SK-N-SH (cell line): Measurements from ENCODE around the gene PARD3B. TPM values are rescaled to one million over a fixed set of nuclear protein-coding genes. Genes with fewer than 3 reads are reported as not detected.

Source experiments
- CTCF ChIA-PET: fragments of 300-600, 350-600 bp; formaldehyde crosslinking; extraction: SDS; loops from one replicate; lab custom pipeline; 2021; lab: Yijun Ruan, JAX
- POLR2A ChIA-PET: fragments of 350-600 bp; sonication (Branson Sonifier 250); formaldehyde crosslinking; extraction: SDS; loops from one replicate; lab custom pipeline; 2020; ENCODE audit warnings: antibody characterized with exemption, inconsistent platforms; lab: Yijun Ruan, JAX
- DNase-seq: peaks from one replicate; pipeline ENCODE4 v3.0.0; 2012
- H2AFZ ChIP-seq: fragments of 200-600 bp; sonication (generic); 2 replicates; pipeline ENCODE4 v1.8.1; 2016; ENCODE audit warnings: antibody characterized with exemption, mild to moderate bottlenecking, low read depth
- H3F3A ChIP-seq: fragments of 200-600 bp; sonication (generic); replicated peaks from 2 replicates; pipeline ENCODE3; 2016; ENCODE audit warnings: antibody characterized with exemption, mild to moderate bottlenecking; ENCODE audit not compliant: insufficient read depth
- H3K27ac ChIP-seq, 2 experiments: fragments of 200-500 bp in 1 of 2; fragments of 200-600 bp in 1 of 2; sonication (Bioruptor generic) in 1 of 2; sonication (generic), shearing (Covaris generic) in 1 of 2; 2 replicates each; pipeline versions ENCODE4 v1.5.1 to v1.6.1; 2014 to 2016; ENCODE audit warnings: low read depth in 2 of 2, inconsistent platforms in 1 of 2, low read length in 1 of 2, mild to moderate bottlenecking in 1 of 2, mixed read lengths in 1 of 2
- H3K27me3 ChIP-seq: fragments of 200-600 bp; sonication (generic), shearing (Covaris generic); 2 replicates; pipeline ENCODE4 v1.6.1; 2016; ENCODE audit warnings: mixed run types; ENCODE audit not compliant: insufficient read depth
- H3K36me3 ChIP-seq, 2 experiments: fragments of 200-500 bp in 1 of 2; fragments of 200-600 bp in 1 of 2; sonication (Bioruptor generic) in 1 of 2; sonication (generic) in 1 of 2; replicated peaks in 1 of 2; 2 replicates each; pipeline versions ENCODE3 to v1.5.1; 2014 to 2016; ENCODE audit warnings: low read length in 1 of 2, mild to moderate bottlenecking in 1 of 2; ENCODE audit not compliant: insufficient read depth in 2 of 2, control insufficient read depth in 1 of 2
- H3K4me1 ChIP-seq, 2 experiments: fragments of 200-500 bp in 1 of 2; fragments of 200-600 bp in 1 of 2; sonication (Bioruptor generic) in 1 of 2; sonication (generic), shearing (Covaris generic) in 1 of 2; 2 replicates each; pipeline versions ENCODE4 v1.5.1 to v1.6.1; 2014 to 2016; ENCODE audit warnings: low read depth in 1 of 2, low read length in 1 of 2, mixed run types in 1 of 2; ENCODE audit not compliant: insufficient read depth in 2 of 2, control insufficient read depth in 1 of 2
- H3K4me2 ChIP-seq: fragments of 200-600 bp; sonication (generic), shearing (Covaris generic); 2 replicates; pipeline ENCODE4 v1.6.1; 2017; ENCODE audit warnings: mixed run types
- H3K4me3 ChIP-seq, 2 experiments: fragments of 200-500 bp in 1 of 2; fragments of 200-600 bp in 1 of 2; sonication (Bioruptor generic) in 1 of 2; sonication (generic), shearing (Covaris generic) in 1 of 2; 2 replicates each; pipeline versions ENCODE4 v1.5.1 to v1.8.1; 2014 to 2016; ENCODE audit warnings: low read depth in 2 of 2, inconsistent platforms in 1 of 2, low read length in 1 of 2, mild to moderate bottlenecking in 1 of 2, mixed read lengths in 1 of 2, moderate library complexity in 1 of 2
- H3K79me2 ChIP-seq: fragments of 200-600 bp; sonication (generic); 2 replicates; pipeline ENCODE4 v1.8.1; 2017; ENCODE audit warnings: mild to moderate bottlenecking; ENCODE audit not compliant: insufficient read depth
- H3K9ac ChIP-seq: fragments of 200-600 bp; sonication (generic); 2 replicates; pipeline ENCODE4 v1.6.1; 2017; ENCODE audit warnings: mixed run types
- H3K9me2 ChIP-seq: fragments of 200-600 bp; sonication (generic); 2 replicates; pipeline ENCODE4 v1.6.1; 2017; ENCODE audit warnings: mixed run types
- H3K9me3 ChIP-seq: fragments of 200-600 bp; sonication (generic); 2 replicates; pipeline ENCODE4 v1.6.1; 2017; ENCODE audit warnings: mixed run types, mild to moderate bottlenecking, moderate library complexity
- H4K20me1 ChIP-seq: fragments of 200-600 bp; sonication (generic); 2 replicates; pipeline ENCODE4 v1.6.1; 2017; ENCODE audit warnings: mild to moderate bottlenecking, mixed run types; ENCODE audit not compliant: insufficient read depth
- CTCF ChIP-seq: fragments of 200-600 bp; sonication (generic); IDR thresholded peaks from 2 replicates; pipeline ENCODE4 v1.6.1; 2017; ENCODE audit warnings: antibody characterized with exemption, mild to moderate bottlenecking, moderate library complexity
- ELF1 ChIP-seq: IDR thresholded peaks from 2 replicates; pipeline ENCODE4 v1.4.0; 2012
- EP300 ChIP-seq, 2 experiments: IDR thresholded peaks; 2 replicates each; pipeline versions ENCODE4 v1.4.0 to v1.6.1; 2012; ENCODE audit warnings: borderline replicate concordance in 1 of 2, low read depth in 1 of 2, low read length in 1 of 2
- EZH2phosphoT487 ChIP-seq: fragments of 200-600 bp; sonication (generic); IDR thresholded peaks from 2 replicates; pipeline ENCODE4 v1.6.1; 2017; ENCODE audit warnings: low read depth, mixed run types, mild to moderate bottlenecking, antibody characterized with exemption, moderate library complexity, borderline replicate concordance
- FOSL2 ChIP-seq: IDR thresholded peaks from 2 replicates; pipeline ENCODE4 v1.4.0; 2012; ENCODE audit warnings: low read depth, mild to moderate bottlenecking, moderate library complexity, borderline replicate concordance
- FOXM1 ChIP-seq: IDR thresholded peaks from 2 replicates; pipeline ENCODE4 v1.4.0; 2012; ENCODE audit warnings: low read depth, mild to moderate bottlenecking
- GABPA ChIP-seq: IDR thresholded peaks from 2 replicates; pipeline ENCODE4 v1.4.0; 2012; ENCODE audit warnings: low read depth, mild to moderate bottlenecking
- GATA2 ChIP-seq: sonication (generic); formaldehyde crosslinking; IDR thresholded peaks from 2 replicates; pipeline ENCODE4 v1.5.0; 2020; ENCODE audit warnings: mild to moderate bottlenecking, missing genetic modification reagents
- IRF3 ChIP-seq: fragments of 150-350 bp; IDR thresholded peaks from 2 replicates; pipeline ENCODE4 v1.6.1; 2016; ENCODE audit warnings: mild to moderate bottlenecking, low read depth, low read length
- JUND ChIP-seq: IDR thresholded peaks from 2 replicates; pipeline ENCODE4 v1.4.0; 2012
- MEF2A ChIP-seq: IDR thresholded peaks from 2 replicates; pipeline ENCODE4 v1.4.0; 2012; ENCODE audit warnings: low read depth, borderline replicate concordance
- NRF1 ChIP-seq: IDR thresholded peaks from 2 replicates; pipeline ENCODE4 v1.6.1; 2012; ENCODE audit warnings: low read depth, mild to moderate bottlenecking, low read length
- POLR2AphosphoS5 ChIP-seq: IDR thresholded peaks from 2 replicates; pipeline ENCODE4 v1.6.1; 2012; ENCODE audit warnings: low read depth, low read length
- RFX5 ChIP-seq: IDR thresholded peaks from 2 replicates; pipeline ENCODE4 v1.6.1; 2012; ENCODE audit warnings: mild to moderate bottlenecking, improper control_type of control experiment, low read length
- TCF12 ChIP-seq: IDR thresholded peaks from 2 replicates; pipeline ENCODE4 v1.4.0; 2012
- TEAD4 ChIP-seq: IDR thresholded peaks from 2 replicates; pipeline ENCODE4 v1.4.0; 2012; ENCODE audit warnings: mild to moderate bottlenecking, borderline replicate concordance; ENCODE audit not compliant: insufficient read depth
- ZBTB33 ChIP-seq: IDR thresholded peaks from 2 replicates; pipeline ENCODE4 v1.4.0; 2012; ENCODE audit warnings: low read depth, borderline replicate concordance
- WGBS: methylation state at CpG from one replicate; pipeline ENCODE4 v1.1.6; 2017; ENCODE audit warnings: low lambda C conversion rate; 5-methylcytosine and 5-hydroxymethylcytosine counted together
- polyA plus RNA-seq, 3 experiments: library from polyadenylated mRNA; depleted of rRNA; stranded (reverse); fragments of >200 nt; gene quantifications; 2 replicates each; pipeline ENCODE4 v1.2.3, GENCODE V29; 2012

The PARD3B gene
- polyA plus RNA-seq, 1 of the 3 experiments (the other 2 are of a cell fraction): 0.87 TPM

- TF ChIP-seq JUND (no peak), EP300 (IDR thresholded peaks at IDR 0.05; ENCODE audit: borderline replicate concordance in 1 of 2, low read depth in 1 of 2, low read length in 1 of 2) (no peak), ZBTB33 (no peak), TCF12 (no peak), MEF2A (no peak), RFX5 (no peak), POLR2AphosphoS5 (no peak), ELF1 (no peak), IRF3 (no peak), CTCF (no peak)
- TF ChIP-seq, all 33 proteins: peak for 0
- ChIA-PET POLR2A (no interaction called here), CTCF (no interaction called here)
- H3K27ac ChIP-seq: no peak overlapping the region
- no peaks in the 10 kb centered on the region for H3K36me3 ChIP-seq
- 66% methylated on average over 5 of the region's 5 CpGs for WGBS
- H3K9me3 ChIP-seq: no peaks in the 10 kb centered on the region
- no peaks in the 10 kb centered on the region for H3K9me2 ChIP-seq
- H4K20me1 ChIP-seq: no peaks in the 10 kb centered on the region
- H3K9ac ChIP-seq: no peak overlapping the region
- H3K4me3 ChIP-seq: no peak overlapping the region
- no peak overlapping the region for H2AFZ ChIP-seq
- no peak overlapping the region for H3K4me2 ChIP-seq
- H3K4me1 ChIP-seq: peaks cover 0 to 10% of the 10 kb centered on the region in 2 experiments; a peak in 2 of 4 replicates
- H3K79me2 ChIP-seq: no peaks in the 10 kb centered on the region
- H3F3A ChIP-seq: no peaks in the 10 kb centered on the region
- H3K27me3 ChIP-seq: no peaks in the 10 kb centered on the region
- no peak for DNase-seq
Measured at GRCh38 chr2:205311201-205311600, 765.9 kb downstream of the PARD3B start.

GRCh38 chr2:205321231-205321630, 776.0 kb downstream of the PARD3B start:
- Histone ChIP-seq H3K79me2 (no peaks in the 10 kb centered on the region), H3F3A (no peaks in the 10 kb centered on the region), H2AFZ (peak overlapping the region; percentile 42; the same call in 1 of the 2 replicates), H3K4me2 (peak overlapping the region; percentile 32), H3K4me1 (no peaks in the 10 kb centered on the region), H3K27ac (peak overlapping the region in 1 of 2 experiments; percentile 34; a peak in 1 of 4 replicates), H3K27me3 (no peaks in the 10 kb centered on the region), H3K9me3 (no peaks in the 10 kb centered on the region), H3K36me3 (no peaks in the 10 kb centered on the region), H4K20me1 (no peaks in the 10 kb centered on the region), H3K9me2 (no peaks in the 10 kb centered on the region), H3K4me3 (no peak overlapping the region), H3K9ac (no peak overlapping the region)
- ChIA-PET POLR2A (no interaction called here), CTCF (interaction anchor here (0.7 kb wide), 1 partner anchor 1176 kb away, joined by 3 read pairs; no protein-coding TSS in a partner anchor)
- WGBS: 52% methylated on average over 2 of the region's 2 CpGs
- DNase-seq: no peak
- TF ChIP-seq TEAD4: peak; percentile 52; the same call in 1 of the 2 replicates
- peak in 1 of 2 experiments; percentile 42; a peak in 1 of 4 replicates for TF ChIP-seq EP300 (IDR thresholded peaks at IDR 0.05; ENCODE audit: borderline replicate concordance in 1 of 2, low read depth in 1 of 2, low read length in 1 of 2)
- TF ChIP-seq JUND: peak; percentile 65
- TF ChIP-seq GABPA: no peak
- TF ChIP-seq EZH2phosphoT487: no peak
- no peak for TF ChIP-seq GATA2 (CRISPR knock-in tag)
- no peak for TF ChIP-seq NRF1
- no peak for TF ChIP-seq FOXM1
- peak; percentile 42; the same call in 1 of the 2 replicates for TF ChIP-seq TCF12
- TF ChIP-seq FOSL2: peak; percentile 33; the same call in 1 of the 2 replicates
